ENCODE results near the gene TTC34. TPM values are rescaled to one million over a fixed set of nuclear protein-coding genes. Genes with fewer than 3 reads are reported as not detected.

The TTC34 gene
- total and polyA plus RNA-seq, 2 of the 4 experiments (the other 2 are of a cell fraction), result under 0.01 to 0.09 TPM

DNA sequence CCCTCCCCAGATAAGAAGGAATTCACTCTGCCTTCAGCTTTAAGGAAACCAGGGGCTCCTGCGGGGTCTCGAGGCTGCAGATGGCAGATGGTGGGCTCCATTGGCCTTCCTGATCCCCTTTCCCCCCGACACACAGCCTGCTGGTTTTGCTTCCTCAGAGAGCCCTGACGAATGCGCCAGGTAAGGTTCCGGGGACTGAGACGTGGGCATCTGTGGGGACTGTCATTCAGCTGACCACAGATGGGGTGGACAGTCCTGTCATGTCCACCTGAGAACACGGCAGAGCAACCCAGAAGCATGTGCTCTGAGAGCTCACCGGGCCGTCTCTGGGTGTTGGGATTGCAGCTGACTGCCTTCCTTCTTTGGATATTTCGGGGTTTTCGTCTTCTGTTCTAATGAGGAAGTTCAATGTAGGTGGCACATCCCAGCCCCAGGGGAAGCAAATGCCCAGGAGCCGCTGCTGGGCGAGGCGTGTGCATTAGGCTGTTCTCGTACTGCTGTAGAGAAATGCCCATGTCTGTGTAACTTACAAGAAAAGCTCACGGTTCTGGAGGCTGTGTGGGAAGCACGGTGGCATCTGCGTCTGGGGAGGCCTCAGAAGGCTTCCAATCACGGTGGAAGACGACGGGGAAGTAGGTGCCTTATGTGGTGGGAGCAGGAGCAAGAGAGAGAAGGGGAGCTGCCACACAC, 22.6 kb upstream of the TTC34 start:
- WGBS, 2 experiments (ENCODE audit: extremely low coverage in 2 of 2, insufficient read length in 1 of 2), result 49% methylated on average over 6 of the region's 22 CpGs; no CpG with 5 or more reads in 1 of the 2 experiments
- intact Hi-C loops (cut with micrococcal nuclease), result no loop called here

More for the DNA sequence above, 22.6 kb upstream of the TTC34 start:
- H3K27me3 ChIP-seq (ENCODE audit: control insufficient read depth, insufficient read depth, low read length), result no peaks in the 10 kb centered on the region
- H3K23ac ChIP-seq (ENCODE audit: low read depth, low read length), result no peak overlapping the region
- ChIA-PET CTCF (no interaction called here), POLR2A (ENCODE audit: unreplicated experiment) (no interaction called here)
- no peak overlapping the region for H3K4me2 ChIP-seq (ENCODE audit: low read depth, low read length)
- no peaks in the 10 kb centered on the region for H3K36me3 ChIP-seq (ENCODE audit: control insufficient read depth, insufficient read depth, low read length)
- H3K9me3 ChIP-seq (ENCODE audit: control insufficient read depth, insufficient read depth, low read length), result peaks cover 75% of the 10 kb centered on the region
- in situ Hi-C loops (cut with MboI; ENCODE audit: low sequenced_read_pairs), result no loop called here
- H2AFZ ChIP-seq (replicated peaks; ENCODE audit: low read length, poor library complexity), result no peak overlapping the region
- TF ChIP-seq RAD21 (IDR thresholded peaks at IDR 0.05; ENCODE audit: low read length), result no peak
- TF ChIP-seq, protein P1, sequence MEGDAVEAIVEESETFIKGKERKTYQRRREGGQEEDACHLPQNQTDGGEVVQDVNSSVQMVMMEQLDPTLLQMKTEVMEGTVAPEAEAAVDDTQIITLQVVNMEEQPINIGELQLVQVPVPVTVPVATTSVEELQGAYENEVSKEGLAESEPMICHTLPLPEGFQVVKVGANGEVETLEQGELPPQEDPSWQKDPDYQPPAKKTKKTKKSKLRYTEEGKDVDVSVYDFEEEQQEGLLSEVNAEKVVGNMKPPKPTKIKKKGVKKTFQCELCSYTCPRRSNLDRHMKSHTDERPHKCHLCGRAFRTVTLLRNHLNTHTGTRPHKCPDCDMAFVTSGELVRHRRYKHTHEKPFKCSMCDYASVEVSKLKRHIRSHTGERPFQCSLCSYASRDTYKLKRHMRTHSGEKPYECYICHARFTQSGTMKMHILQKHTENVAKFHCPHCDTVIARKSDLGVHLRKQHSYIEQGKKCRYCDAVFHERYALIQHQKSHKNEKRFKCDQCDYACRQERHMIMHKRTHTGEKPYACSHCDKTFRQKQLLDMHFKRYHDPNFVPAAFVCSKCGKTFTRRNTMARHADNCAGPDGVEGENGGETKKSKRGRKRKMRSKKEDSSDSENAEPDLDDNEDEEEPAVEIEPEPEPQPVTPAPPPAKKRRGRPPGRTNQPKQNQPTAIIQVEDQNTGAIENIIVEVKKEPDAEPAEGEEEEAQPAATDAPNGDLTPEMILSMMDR (conservative IDR thresholded peaks at IDR 0.05; ENCODE audit: low read depth, low read length), result no peak
- TF ChIP-seq BHLHE40 (IDR thresholded peaks at IDR 0.05; ENCODE audit: low read depth, low read length), result no peak
- no peak for TF ChIP-seq MAFK (IDR thresholded peaks at IDR 0.05; ENCODE audit: low read depth, low read length)
- no peak for TF ChIP-seq NFE2L2 (IDR thresholded peaks at IDR 0.05; ENCODE audit: low read depth, low read length)
- TF ChIP-seq SMC3 (IDR thresholded peaks at IDR 0.05; ENCODE audit: low read depth, low read length), result no peak
- no peak for TF ChIP-seq RFX5 (IDR thresholded peaks at IDR 0.05; ENCODE audit: low read depth, low read length)
- TF ChIP-seq MXI1 (IDR thresholded peaks at IDR 0.05; ENCODE audit: borderline replicate concordance, low read depth, low read length), result no peak
- TF ChIP-seq, protein P2, sequence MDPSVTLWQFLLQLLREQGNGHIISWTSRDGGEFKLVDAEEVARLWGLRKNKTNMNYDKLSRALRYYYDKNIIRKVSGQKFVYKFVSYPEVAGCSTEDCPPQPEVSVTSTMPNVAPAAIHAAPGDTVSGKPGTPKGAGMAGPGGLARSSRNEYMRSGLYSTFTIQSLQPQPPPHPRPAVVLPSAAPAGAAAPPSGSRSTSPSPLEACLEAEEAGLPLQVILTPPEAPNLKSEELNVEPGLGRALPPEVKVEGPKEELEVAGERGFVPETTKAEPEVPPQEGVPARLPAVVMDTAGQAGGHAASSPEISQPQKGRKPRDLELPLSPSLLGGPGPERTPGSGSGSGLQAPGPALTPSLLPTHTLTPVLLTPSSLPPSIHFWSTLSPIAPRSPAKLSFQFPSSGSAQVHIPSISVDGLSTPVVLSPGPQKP (IDR thresholded peaks at IDR 0.05; ENCODE audit: borderline replicate concordance, low read depth, low read length), result no peak
- H3K9me1 ChIP-seq (ENCODE audit: insufficient read depth, low read length), result no peaks in the 10 kb centered on the region
- no peak overlapping the region for H3K56ac ChIP-seq (ENCODE audit: extremely low read depth, insufficient read depth, low read length)
- H3K4me3 ChIP-seq (ENCODE audit: insufficient read depth, low read depth, low read length), result no peak overlapping the region
- BruUV-seq (replicated peaks), result no TSS peak
- no peak overlapping the region for H2AK9ac ChIP-seq (replicated peaks; ENCODE audit: low read depth, low read length, poor library complexity)
- no peak overlapping the region for H2BK120ac ChIP-seq (ENCODE audit: low read depth, low read length)
- H3K4me1 ChIP-seq (ENCODE audit: control insufficient read depth, insufficient read depth, low read length), result no peaks in the 10 kb centered on the region
- H4K20me1 ChIP-seq (ENCODE audit: insufficient read depth, low read length), result no peaks in the 10 kb centered on the region
- no peak overlapping the region for H4K91ac ChIP-seq (ENCODE audit: insufficient read depth, low read depth, low read length)
- no peak overlapping the region for H2AK5ac ChIP-seq (ENCODE audit: low read depth, low read length)
- no peak overlapping the region for H3K18ac ChIP-seq (ENCODE audit: low read depth, low read length)
- no peak overlapping the region for H4K8ac ChIP-seq (ENCODE audit: low read depth in 2 of 2, low read length in 2 of 2)
- no peak for ATAC-seq (ENCODE audit: low read depth)
- no peak overlapping the region for H3K9ac ChIP-seq (ENCODE audit: low read depth, low read length)
- no peak overlapping the region for H2BK20ac ChIP-seq (ENCODE audit: low read depth, low read length)
- no peak overlapping the region for H2BK5ac ChIP-seq (ENCODE audit: low read depth, low read length, poor library complexity, severe bottlenecking)
- dilution Hi-C loops (cut with HindIII; ENCODE audit: low sequenced_read_pairs, unreplicated experiment), result no loop called here
- no peak overlapping the region for H3K27ac ChIP-seq (ENCODE audit: insufficient read depth, low read length)
- no peaks in the 10 kb centered on the region for H3K79me1 ChIP-seq (ENCODE audit: low read depth in 1 of 2, low read length in 2 of 2)
- no peak overlapping the region for H4K5ac ChIP-seq (ENCODE audit: low read depth, low read length)
- no peak overlapping the region for H3K4ac ChIP-seq (ENCODE audit: low read depth, low read length)
- no peak overlapping the region for H2BK15ac ChIP-seq (ENCODE audit: low read depth, low read length)
- DNase-seq, result no peak
- no peak overlapping the region for H3K14ac ChIP-seq (replicated peaks; ENCODE audit: low read depth, low read length)
